Amygdala (tissue), 56 donors: ENCODE measurements around the gene AAMDC.

Experiments used
- DNase-seq, 56 donors: peaks; one replicate each; lab custom pipeline; 2025; lab: John Stamatoyannopoulos, UW

Gene AAMDC

DNA sequence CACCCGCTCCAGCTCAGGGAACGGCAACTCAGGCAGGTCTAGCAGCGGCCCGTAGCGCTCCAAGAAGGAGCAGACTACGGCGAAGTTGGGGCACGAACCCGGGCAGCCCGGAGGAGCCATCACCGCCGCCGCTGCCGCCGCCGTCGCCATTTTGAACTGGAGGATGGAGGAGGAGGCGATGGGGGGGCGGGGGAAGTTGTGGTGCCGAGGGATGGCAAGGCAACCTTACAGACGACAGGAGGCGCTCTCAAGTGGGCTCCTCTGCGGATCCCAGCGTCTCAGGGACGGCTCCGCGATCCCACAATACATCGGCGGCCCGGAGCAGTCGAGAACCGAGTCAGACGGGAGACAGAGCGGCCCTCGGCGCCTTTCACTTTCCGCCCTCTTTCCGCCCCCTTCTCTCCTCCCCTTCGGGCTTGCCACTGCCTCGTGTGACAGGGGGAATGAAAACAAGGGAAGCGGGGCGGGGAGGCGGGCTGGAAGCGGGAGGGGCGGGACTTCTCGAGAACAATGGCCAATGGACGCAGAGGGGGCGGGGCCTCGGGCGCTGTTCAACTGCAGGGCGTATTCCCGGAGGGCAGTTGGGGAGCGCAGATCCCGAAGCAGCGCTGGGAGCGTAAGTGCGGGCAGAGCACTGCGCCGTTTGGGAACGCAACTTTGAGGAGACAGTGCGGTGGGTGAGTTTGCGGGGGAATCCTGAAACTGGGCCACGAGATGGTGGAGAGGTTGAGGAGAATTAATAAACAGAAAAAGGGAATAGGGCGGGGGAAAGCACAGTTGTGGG lies at the start of gene AAMDC, which contains the start of gene RSF1:
Gene AAMDC, plus strand, starts transcription at position 580 of the 784 bp plus-strand sequence. CDS start 21,353 bp downstream, outside the sequence.
Gene RSF1, minus strand, starts transcription at position 158 of the 784 bp plus-strand sequence. Its CDS starts 8 bp downstream, at position 150.
- peak; percentile 53 to 100 (median 98) for DNase-seq

DNA sequence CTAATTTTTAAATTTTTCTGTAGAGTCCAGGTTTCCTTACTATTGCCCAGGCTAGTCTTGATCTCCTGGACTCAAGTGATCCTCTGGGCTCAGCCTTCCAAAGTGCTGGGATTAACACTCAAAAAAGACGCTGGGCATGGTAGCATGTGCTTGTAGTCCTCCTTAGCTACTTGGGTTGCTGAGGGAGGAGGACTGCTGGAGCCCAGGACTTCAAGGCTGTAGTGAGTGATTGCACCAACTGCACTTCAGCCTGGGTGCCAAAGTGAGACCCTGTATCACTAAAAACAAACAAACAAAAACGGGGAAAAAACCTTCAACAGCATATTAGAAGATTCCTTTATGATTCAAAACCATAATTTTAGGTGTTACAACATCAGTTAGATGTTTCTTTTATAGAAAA lies 45.0 kb upstream of the AAMDC start:
- DNase-seq = no peak

DNA sequence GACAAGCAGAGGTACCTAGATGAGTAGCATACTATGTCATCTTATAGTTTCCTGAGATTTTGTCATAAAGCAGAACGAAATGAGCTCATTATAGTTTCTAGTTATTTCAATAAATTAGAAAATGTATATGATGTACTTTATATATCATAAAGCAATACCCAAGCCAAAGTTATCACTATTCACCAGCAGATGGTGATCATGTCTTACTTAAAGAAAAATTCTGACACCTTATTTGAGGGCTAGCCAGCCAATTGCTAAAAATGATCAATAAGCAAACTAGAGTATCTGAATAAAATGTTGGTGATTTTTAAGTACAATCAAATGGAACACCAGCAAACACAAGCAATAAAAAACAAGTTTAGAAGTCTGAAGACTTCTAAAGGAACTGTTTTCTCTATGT lies 44.5 kb upstream of the AAMDC start:
- DNase-seq = no peak

DNA sequence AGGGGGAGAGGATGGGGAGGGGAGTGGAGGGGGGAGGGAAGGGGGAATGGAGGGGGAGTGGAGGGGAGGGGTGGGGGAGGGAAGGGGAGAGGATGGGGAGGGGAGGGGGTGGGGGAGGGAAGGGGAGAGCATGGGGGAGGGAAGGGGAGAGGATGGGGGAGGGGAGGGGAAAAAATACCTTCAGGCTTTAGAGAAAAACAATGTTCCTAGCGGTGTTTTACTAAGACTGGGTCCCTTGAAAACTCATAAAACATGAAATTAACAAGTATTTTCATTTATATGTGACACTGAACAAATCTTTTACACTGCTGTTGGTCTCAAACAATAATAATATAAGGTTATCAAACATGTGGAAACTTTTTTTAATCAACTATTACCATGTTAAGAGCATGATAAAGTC lies 42.8 kb upstream of the AAMDC start:
- DNase-seq = no peak

DNA sequence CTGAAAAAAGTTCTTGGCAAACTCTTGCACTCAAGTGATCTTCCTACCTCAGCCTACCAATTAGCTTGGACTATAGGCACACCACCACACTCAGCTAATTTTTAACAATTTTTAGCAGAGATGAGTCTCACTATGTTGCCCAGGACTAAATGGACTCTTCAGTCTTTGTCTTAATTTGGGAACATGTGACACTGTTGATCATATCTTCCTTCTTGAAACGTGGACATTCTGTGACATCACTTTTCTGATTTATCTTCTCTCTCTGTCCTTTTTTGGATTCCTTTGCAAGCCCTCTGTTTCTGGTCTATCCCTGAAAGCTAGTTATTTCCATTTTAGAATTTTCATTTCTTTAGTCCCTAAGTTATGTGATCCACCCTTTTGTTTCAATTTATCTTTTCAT lies 42.4 kb upstream of the AAMDC start:
- no peak for DNase-seq

DNA sequence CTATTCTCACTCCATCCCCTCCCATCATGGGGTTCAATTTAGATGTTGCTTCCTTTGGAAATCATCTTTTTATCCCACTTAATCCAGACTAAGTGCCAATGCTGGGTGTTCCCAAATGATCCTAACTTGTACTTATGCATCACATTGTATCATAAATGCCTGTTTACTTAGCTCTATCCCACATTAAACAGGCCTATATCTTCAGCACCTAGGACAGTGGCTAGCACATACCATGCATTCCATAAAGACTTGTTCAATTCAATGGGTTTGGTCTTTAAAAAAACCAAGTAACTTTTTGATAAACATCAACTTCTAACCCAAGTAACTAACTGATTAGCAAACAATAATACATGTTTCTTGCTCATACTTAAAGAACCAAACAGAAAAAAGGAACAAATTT lies 41.0 kb upstream of the AAMDC start:
- no peak for DNase-seq

DNA sequence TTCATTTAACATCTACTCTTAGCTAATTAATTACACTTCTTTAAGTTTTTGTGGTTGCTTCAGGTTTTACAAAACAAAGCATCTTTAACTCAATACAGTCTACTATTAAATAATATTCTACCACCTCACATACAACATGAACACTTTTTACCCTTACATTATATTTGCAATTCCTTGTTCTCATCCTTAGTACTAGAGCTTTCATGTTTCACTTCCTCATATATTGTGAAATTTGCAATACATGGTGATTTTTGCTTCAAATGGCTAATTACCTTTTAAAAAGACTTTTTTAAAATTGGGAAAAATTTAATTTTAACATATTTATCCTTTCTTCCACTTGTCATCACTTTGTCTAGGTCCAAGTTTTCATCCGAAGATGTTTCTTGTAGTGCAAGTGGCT lies 37.9 kb upstream of the AAMDC start:
- no peak for DNase-seq

DNA sequence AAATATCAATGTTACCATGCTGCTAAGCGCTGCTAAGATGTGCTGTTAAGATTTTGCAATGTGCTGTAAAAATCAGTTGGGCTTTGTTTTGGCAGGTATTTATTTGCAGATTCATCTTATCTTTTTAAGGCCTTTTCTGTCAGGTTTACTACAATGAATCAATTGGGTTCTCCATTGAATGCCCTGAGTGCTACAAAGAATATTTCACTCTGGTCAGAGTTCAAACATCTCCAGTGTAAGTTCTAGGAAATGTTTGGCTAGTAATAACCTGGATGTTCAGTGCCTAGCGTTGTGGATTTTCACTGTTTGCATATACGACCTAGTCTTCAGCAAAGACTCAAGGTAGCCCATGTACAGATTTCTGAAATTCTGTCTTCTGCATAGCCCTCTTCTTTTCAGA lies 36.4 kb upstream of the AAMDC start:
- DNase-seq = no peak

DNA sequence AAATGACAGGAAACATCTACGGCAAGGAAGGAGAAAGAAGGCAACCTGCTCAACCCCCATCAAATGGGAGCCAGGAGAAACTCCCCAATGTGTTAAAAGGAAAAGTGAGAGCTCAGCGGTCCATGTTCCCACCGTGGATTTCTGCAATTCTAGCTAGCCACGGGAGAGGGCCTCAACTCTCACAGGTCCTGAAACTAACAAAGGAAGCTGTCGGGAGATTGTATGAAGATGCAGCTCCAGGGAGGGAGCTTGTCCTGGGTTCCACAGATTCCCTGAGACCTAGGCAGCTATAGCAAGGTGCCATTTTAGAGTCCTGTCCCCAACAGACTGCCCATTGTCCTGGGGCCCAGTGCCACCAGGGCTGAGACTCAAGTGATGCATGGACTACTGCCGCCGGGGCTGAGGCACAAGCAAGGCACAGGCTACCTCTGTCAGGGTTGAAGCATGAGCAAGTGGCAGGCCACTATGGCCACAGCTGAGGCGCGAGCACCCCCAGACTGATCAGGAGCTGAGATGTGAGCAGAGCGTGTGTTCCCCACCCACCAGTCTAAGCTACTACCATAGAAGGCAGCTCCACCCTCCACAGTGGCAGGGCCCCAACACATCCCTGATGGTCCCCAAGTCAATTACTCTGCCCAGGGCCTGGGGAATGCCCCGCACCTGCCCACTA lies 31.7 kb upstream of the AAMDC start:
- no peak for DNase-seq

DNA sequence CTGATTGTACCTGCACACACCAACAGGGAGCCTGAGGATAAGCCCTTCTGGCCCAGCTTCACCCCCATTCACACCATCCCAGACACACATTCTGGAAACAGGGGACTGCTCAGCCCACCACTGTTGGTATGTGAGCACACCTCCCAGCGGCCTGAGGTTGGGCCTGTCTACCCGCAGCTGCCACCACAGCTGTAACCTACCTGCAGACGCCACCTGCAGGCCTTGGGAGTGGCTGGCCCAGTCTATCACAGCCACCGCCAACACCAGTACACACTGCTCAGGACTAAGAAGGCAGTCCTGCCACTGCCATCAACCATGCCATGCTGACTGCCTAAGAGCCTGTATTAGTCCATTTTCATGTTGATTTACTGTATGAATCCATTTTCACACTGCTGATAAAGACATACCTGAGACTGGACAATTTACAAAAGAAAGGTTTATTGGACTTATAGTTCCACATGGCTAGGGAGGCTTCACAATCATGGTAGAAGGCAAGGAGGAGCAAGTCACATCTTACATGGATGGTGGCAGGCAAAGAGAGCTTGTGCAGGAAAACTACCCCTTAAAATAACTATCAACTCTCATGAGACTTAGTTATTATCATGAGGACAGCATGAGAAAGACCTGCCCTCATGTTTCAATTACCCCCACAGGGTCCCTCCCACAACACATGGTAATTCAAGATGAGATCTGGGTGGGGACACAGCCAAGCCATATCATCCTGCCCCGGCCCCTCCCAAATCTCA lies 31.0 kb upstream of the AAMDC start:
- DNase-seq = no peak

DNA sequence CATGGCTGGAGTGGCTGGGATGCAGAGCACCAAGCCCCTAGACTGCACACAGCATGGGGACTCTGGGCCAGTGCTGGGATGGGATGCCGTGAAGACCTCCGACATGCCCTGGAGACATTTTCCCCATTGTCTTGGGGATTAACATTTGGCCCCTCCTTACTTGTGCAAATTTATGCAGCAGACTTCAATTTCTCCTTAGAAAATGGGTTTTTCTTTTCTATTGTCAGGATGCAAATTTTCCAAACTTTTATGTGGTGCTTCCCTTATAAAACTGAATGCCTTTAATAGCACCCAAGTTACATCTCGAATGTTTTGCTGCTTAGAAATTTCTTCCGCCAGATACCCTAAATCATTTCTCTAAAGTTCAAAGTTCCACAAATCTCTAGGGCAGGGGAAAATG lies 29.6 kb upstream of the AAMDC start:
- DNase-seq = no peak

DNA sequence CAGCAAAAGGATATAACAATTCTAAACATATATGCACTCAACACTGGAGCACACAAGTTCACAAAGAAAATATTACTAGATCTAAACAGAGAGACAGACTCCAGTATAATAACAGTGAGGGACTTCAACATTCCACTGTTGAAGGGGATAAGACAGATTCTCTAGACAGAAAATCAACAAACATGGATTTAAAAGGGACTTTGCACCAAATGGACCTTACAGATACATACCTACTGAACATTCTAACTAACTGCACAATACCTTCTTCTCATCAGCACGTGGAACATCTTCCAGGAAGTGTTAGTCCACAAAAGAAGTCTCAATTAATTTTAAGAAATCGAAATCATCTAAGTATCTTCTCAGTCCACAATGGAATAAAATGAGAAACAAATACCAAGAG lies 27.0 kb upstream of the AAMDC start:
- no peak for DNase-seq

DNA sequence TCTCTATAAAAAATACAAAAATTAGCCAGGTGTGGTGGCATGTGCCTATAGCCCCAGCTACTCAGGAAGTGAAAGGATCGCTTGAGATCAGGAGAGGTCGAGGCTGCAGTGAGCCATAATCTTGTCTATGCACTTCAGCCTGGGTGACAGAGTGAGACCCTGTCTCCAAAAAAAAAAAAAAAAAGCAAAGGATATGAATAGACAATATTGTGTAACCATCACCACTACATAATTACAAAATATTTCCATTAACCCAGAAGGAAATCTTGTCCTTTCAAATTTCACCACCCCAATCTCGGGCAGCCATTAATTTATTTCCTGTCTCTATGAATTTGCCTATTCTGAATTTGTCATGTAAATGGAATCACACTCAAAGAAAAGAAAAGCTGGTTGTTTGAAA lies 21.6 kb upstream of the AAMDC start:
- DNase-seq = no peak

DNA sequence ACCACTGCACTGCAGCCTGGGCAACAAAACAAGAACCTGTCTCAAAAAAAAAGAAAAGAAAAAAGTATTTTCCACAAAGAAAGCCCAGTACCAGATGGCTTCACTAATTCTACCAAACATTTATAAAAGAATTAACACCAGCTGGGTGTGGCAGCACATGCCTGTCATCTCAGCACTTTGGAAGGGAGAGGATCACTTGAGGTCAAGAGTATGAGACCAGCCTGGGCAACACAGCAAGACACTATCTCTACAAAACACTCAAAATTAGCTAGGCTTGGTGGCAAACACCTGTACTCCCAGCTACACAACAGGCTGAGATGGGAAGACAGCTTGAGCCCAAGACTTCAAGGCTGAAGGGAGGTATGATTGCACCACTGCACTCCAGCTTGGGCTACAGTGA lies 20.5 kb upstream of the AAMDC start:
- no peak for DNase-seq

DNA sequence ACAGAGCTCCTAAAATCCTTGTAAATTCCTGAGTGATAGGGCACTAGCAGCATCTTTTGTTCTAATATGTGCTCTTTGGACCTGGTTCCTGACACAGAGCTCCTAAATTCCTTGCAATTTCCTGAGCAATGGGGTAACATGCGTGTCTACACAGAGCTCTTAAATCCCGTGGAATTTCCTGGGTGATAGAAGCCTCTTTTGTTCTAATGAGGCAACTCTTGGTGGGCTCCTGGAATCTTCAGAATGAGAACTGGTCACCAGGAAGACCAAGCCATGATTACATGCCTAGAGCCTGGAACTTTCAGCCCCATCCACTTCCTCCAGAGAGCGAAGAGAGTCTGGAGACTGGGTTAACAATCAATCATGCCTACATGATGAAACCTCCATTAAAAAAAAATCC lies 19.5 kb upstream of the AAMDC start:
- no peak for DNase-seq

DNA sequence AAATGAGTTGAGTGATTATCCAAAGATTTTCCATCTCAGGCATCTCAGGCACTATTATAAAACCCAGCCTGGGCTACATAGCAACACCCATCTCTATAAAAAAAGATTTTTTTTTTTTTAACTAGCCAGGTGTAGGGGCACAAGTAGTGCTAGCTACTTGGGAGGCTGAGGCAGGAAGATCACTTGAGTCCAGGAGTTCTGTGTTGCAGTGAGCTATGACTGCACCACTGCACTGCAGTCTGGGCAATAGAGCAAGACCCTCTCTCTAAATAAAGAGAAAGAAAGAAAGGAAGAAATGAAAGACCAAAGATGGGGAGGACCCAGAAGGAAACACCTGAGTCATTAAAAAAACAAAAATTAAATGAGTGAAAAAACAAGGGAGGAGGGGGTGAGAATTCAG lies 14.5 kb upstream of the AAMDC start:
- no peak for DNase-seq

DNA sequence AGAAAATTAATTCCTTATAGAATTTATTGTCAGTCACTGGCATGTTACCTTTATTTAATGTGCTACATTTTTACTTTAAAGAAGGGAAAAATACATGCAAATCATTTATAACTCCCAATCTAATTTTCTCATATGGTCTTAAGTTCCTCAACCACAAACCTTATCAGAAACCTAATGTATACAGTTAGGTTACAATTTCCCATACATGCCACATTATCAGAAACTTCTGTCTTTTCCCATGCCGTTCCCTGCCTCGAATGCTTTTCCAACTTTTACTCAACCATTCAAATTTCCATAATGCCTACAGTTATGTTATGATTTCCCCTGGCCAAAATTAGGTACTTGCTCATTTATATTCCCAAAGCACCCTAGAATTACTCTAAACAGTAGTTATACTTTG lies 14.0 kb upstream of the AAMDC start:
- no peak for DNase-seq

DNA sequence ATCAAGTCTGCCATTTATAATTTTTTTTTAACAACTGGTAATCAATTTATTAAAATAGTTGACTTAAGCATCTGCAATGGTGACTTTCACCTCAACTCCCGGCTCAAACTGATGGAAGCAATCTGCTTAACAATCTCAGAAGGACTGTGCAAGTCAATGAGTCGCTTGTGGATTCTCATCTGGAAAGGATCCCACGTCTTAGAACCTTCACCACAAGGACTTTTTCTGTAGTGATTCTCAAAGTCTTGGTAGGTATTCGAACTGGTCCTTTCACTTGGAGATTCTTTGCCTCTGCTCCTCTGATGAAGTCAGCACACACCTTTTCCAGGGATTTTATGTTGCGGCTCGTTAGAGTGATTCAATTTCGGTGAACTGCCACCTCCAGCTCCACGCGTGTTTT lies 7.7 kb upstream of the AAMDC start:
- DNase-seq = no peak

DNA sequence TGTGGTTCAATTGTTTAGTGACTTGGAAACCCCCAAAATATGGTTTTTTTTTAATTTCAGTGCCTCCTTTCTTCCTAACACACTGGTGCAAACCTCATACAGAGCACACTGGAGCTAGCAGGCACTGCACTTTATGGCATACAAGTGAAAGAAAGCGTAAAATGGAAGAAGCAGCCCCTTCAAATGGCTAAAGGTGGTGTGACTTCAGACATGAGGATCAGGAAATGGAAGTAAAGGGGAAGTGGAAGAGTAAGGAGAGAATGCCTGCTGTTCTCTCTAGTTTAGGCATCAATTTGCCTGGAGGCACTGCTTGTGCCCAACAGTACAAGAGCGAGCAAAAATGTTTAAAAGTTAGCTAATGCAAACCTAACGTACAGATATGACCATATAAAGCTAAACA lies 6.1 kb upstream of the AAMDC start:
- no peak for DNase-seq

DNA sequence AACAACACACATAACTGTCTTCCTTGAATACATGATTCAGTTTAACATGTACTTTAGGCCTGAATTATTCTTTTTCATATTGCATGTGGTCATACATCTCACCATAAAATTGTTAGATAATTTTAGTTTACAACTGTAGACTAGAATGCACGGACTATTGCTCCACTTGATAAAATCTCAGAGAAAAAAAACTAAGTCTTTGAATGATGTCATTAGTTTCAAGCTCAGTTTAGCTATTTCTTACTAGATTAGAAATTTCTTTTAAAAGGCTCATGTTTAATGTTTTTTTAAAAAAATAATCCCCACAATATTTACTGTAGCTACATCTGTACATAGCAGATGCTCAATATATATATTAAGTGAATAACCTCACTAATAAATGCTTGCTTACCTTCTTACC lies 5.5 kb upstream of the AAMDC start:
- no peak for DNase-seq

DNA sequence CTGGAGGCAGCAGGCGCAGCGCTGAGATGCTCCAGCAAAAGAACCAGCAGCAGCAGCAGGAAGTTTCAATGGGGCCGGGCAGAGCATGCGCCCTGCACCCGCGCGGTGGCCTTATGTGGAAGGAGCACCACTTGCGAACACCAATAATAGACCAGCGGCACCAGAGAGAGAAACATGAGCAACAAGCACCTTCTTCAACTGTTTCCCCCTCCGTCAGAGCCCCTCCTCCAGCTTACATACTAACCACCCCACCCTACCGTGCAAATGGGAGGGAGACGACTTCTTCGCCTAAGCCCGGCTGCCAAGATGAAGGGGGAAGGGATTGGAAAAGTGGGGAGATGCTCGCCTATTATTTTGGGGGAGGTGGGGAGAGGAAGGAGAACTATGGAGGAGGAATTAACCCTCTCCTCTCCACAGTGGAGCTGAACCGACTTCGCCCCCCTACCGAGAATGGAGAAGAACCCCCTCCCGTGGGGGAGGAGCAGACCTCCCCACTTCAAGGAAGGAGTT lies 1.5 kb upstream of the AAMDC start:
- DNase-seq = peak; percentile 13 to 93 (median 77)
